ENCODE data around the gene ACVR1.

ACVR1 gene

GRCh38 chr2:157743051-157743450, 133.1 kb downstream of the ACVR1 start:
- Histone ChIP-seq H3K18ac (ENCODE audit: low read length) (no peak overlapping the region), H3K27ac (ENCODE audit: low read depth, low read length) (no peak overlapping the region), H3K14ac (ENCODE audit: low read length) (no peak overlapping the region), H3K4ac (ENCODE audit: low read depth, low read length) (no peak overlapping the region), H3K9me3 (ENCODE audit: insufficient read depth, low read depth, low read length) (no peaks in the 10 kb centered on the region), H3K4me3 (ENCODE audit: low read depth, low read length) (no peak overlapping the region), H2AK5ac (ENCODE audit: low read length) (no peak overlapping the region), H4K91ac (ENCODE audit: low read depth, low read length) (no peak overlapping the region), H3K23ac (ENCODE audit: low read length) (no peak overlapping the region), H3K36me3 (ENCODE audit: control insufficient read depth in 1 of 2, insufficient read depth in 2 of 2, low read length in 2 of 2) (peaks cover 0 to 3% of the 10 kb centered on the region in 2 experiments), H3K79me1 (ENCODE audit: low read length) (no peaks in the 10 kb centered on the region), H2BK5ac (ENCODE audit: low read depth, low read length, poor library complexity) (no peak overlapping the region), H3K4me1 (ENCODE audit: control insufficient read depth in 1 of 2, insufficient read depth in 2 of 2, low read length in 2 of 2) (no peaks in the 10 kb centered on the region), H3K4me2 (ENCODE audit: low read length) (no peak overlapping the region), H4K12ac (ENCODE audit: low read depth, low read length) (no peak overlapping the region), H4K8ac (ENCODE audit: low read depth, low read length) (no peak overlapping the region), H3K27me3 (ENCODE audit: insufficient read depth, low read length) (no peaks in the 10 kb centered on the region), H2BK12ac (ENCODE audit: low read length) (no peak overlapping the region), H3K9ac (ENCODE audit: low read length) (no peak overlapping the region), H3K79me2 (ENCODE audit: control insufficient read depth, insufficient read depth, low read length, poor library complexity) (no peaks in the 10 kb centered on the region), H2AFZ (ENCODE audit: insufficient read depth, low read length, poor library complexity) (no peak overlapping the region), H2BK120ac (ENCODE audit: insufficient read depth, low read length, poor library complexity) (no peak overlapping the region)
- no peak for DNase-seq
- no CpG with 5 or more reads among the region's 2 CpGs for WGBS (ENCODE audit: extremely low coverage, insufficient coverage, insufficient read length)

- H4K8ac ChIP-seq (ENCODE audit: low read depth, low read length): no peak overlapping the region
- H2BK120ac ChIP-seq (ENCODE audit: insufficient read depth, low read length, poor library complexity): no peak overlapping the region
- no peak overlapping the region for H4K91ac ChIP-seq (ENCODE audit: low read depth, low read length)
- H2BK5ac ChIP-seq (ENCODE audit: low read depth, low read length, poor library complexity): no peak overlapping the region
- no peaks in the 10 kb centered on the region for H3K9me3 ChIP-seq (ENCODE audit: insufficient read depth, low read depth, low read length)
- peaks cover 2 to 8% of the 10 kb centered on the region in 2 experiments for H3K36me3 ChIP-seq (ENCODE audit: control insufficient read depth in 1 of 2, insufficient read depth in 2 of 2, low read length in 2 of 2)
- no peak overlapping the region for H3K23ac ChIP-seq (ENCODE audit: low read length)
- WGBS (ENCODE audit: extremely low coverage, insufficient coverage, insufficient read length): no CpG with 5 or more reads among the region's 14 CpGs
- no peaks in the 10 kb centered on the region for H3K4me1 ChIP-seq (ENCODE audit: control insufficient read depth in 1 of 2, insufficient read depth in 2 of 2, low read length in 2 of 2)
- no peak overlapping the region for H3K4ac ChIP-seq (ENCODE audit: low read depth, low read length)
- no peak overlapping the region for H3K27ac ChIP-seq (ENCODE audit: low read depth, low read length)
- H3K4me3 ChIP-seq (ENCODE audit: low read depth, low read length): no peak overlapping the region
- no peak overlapping the region for H2BK12ac ChIP-seq (ENCODE audit: low read length)
- H3K18ac ChIP-seq (ENCODE audit: low read length): no peak overlapping the region
- no peak overlapping the region for H3K14ac ChIP-seq (ENCODE audit: low read length)
- H3K27me3 ChIP-seq (ENCODE audit: insufficient read depth, low read length): no peaks in the 10 kb centered on the region
- no peaks in the 10 kb centered on the region for H3K79me1 ChIP-seq (ENCODE audit: low read length)
- no peaks in the 10 kb centered on the region for H3K79me2 ChIP-seq (ENCODE audit: control insufficient read depth, insufficient read depth, low read length, poor library complexity)
- no peak for DNase-seq
- H2AK5ac ChIP-seq (ENCODE audit: low read length): no peak overlapping the region
- H3K9ac ChIP-seq (ENCODE audit: low read length): no peak overlapping the region
- no peak overlapping the region for H2AFZ ChIP-seq (ENCODE audit: insufficient read depth, low read length, poor library complexity)
- H4K12ac ChIP-seq (ENCODE audit: low read depth, low read length): no peak overlapping the region
- H3K4me2 ChIP-seq (ENCODE audit: low read length): no peak overlapping the region
These were observed 134.2 kb downstream of the ACVR1 start for GRCh38 chr2:157741819-157742484.

- DNase-seq: no peak
- Histone ChIP-seq H3K9me3 (ENCODE audit: insufficient read depth, low read depth, low read length) (no peaks in the 10 kb centered on the region), H4K12ac (ENCODE audit: low read depth, low read length) (no peak overlapping the region), H2BK12ac (ENCODE audit: low read length) (no peak overlapping the region), H3K27ac (ENCODE audit: low read depth, low read length) (no peak overlapping the region), H3K4me2 (ENCODE audit: low read length) (no peak overlapping the region), H3K27me3 (ENCODE audit: insufficient read depth, low read length) (no peaks in the 10 kb centered on the region), H3K4me3 (ENCODE audit: low read depth, low read length) (no peak overlapping the region), H3K18ac (ENCODE audit: low read length) (no peak overlapping the region), H3K79me1 (ENCODE audit: low read length) (no peaks in the 10 kb centered on the region), H2BK5ac (ENCODE audit: low read depth, low read length, poor library complexity) (no peak overlapping the region), H3K9ac (ENCODE audit: low read length) (no peak overlapping the region), H3K4ac (ENCODE audit: low read depth, low read length) (no peak overlapping the region), H3K36me3 (ENCODE audit: control insufficient read depth in 1 of 2, insufficient read depth in 2 of 2, low read length in 2 of 2) (peaks cover 5 to 15% of the 10 kb centered on the region in 2 experiments), H3K23ac (ENCODE audit: low read length) (no peak overlapping the region), H3K4me1 (ENCODE audit: control insufficient read depth in 1 of 2, insufficient read depth in 2 of 2, low read length in 2 of 2) (no peaks in the 10 kb centered on the region), H4K91ac (ENCODE audit: low read depth, low read length) (no peak overlapping the region), H3K79me2 (ENCODE audit: control insufficient read depth, insufficient read depth, low read length, poor library complexity) (no peaks in the 10 kb centered on the region), H2AFZ (ENCODE audit: insufficient read depth, low read length, poor library complexity) (no peak overlapping the region), H3K14ac (ENCODE audit: low read length) (no peak overlapping the region), H2AK5ac (ENCODE audit: low read length) (no peak overlapping the region), H2BK120ac (ENCODE audit: insufficient read depth, low read length, poor library complexity) (no peak overlapping the region), H4K8ac (ENCODE audit: low read depth, low read length) (no peak overlapping the region)
- no CpG with 5 or more reads among the region's 2 CpGs for WGBS (ENCODE audit: extremely low coverage, insufficient coverage, insufficient read length)
These were observed 138.5 kb downstream of the ACVR1 start for GRCh38 chr2:157737656-157738055.

- Histone ChIP-seq H3K4me3 (ENCODE audit: low read depth, low read length) (no peak overlapping the region), H4K91ac (ENCODE audit: low read depth, low read length) (no peak overlapping the region), H3K27me3 (ENCODE audit: insufficient read depth, low read length) (no peaks in the 10 kb centered on the region), H3K27ac (ENCODE audit: low read depth, low read length) (no peak overlapping the region), H3K23ac (ENCODE audit: low read length) (no peak overlapping the region), H3K9me3 (ENCODE audit: insufficient read depth, low read depth, low read length) (no peaks in the 10 kb centered on the region), H3K4ac (ENCODE audit: low read depth, low read length) (no peak overlapping the region), H2AK5ac (ENCODE audit: low read length) (no peak overlapping the region), H2BK5ac (ENCODE audit: low read depth, low read length, poor library complexity) (no peak overlapping the region), H3K4me1 (ENCODE audit: control insufficient read depth in 1 of 2, insufficient read depth in 2 of 2, low read length in 2 of 2) (no peaks in the 10 kb centered on the region), H4K8ac (ENCODE audit: low read depth, low read length) (no peak overlapping the region), H3K9ac (ENCODE audit: low read length) (no peak overlapping the region), H3K36me3 (ENCODE audit: control insufficient read depth in 1 of 2, insufficient read depth in 2 of 2, low read length in 2 of 2) (peaks cover 5 to 15% of the 10 kb centered on the region in 2 experiments), H4K12ac (ENCODE audit: low read depth, low read length) (no peak overlapping the region), H2AFZ (ENCODE audit: insufficient read depth, low read length, poor library complexity) (no peak overlapping the region), H2BK12ac (ENCODE audit: low read length) (no peak overlapping the region), H3K14ac (ENCODE audit: low read length) (no peak overlapping the region), H3K79me2 (ENCODE audit: control insufficient read depth, insufficient read depth, low read length, poor library complexity) (no peaks in the 10 kb centered on the region), H3K18ac (ENCODE audit: low read length) (no peak overlapping the region), H2BK120ac (ENCODE audit: insufficient read depth, low read length, poor library complexity) (no peak overlapping the region), H3K4me2 (ENCODE audit: low read length) (no peak overlapping the region), H3K79me1 (ENCODE audit: low read length) (no peaks in the 10 kb centered on the region)
- no peak for DNase-seq
- WGBS (ENCODE audit: extremely low coverage, insufficient coverage, insufficient read length): no CpG with 5 or more reads among the region's 1 CpG
These were observed 140.6 kb downstream of the ACVR1 start for GRCh38 chr2:157735532-157735931.
